SK-N-MC (cell line): ENCODE measurements around the gene BHMT.
A peak's percentile ranks its signal among the peaks of the same experiment; 100 is the strongest.
"Not testable (repeated sequence)": the region's sequence is repeated elsewhere in the genome, so short reads cannot be mapped to it uniquely, and the experiment has no call there.

Experiments used
- DNase-seq: peaks from one replicate; pipeline ENCODE4 v3.0.0-alpha.2; 2011; ENCODE audit warnings: low read depth, low spot score
- H3K27ac ChIP-seq: fragments of 200-600 bp; sonication (generic); 2 replicates; pipeline ENCODE4 v1.5.1; 2016; ENCODE audit warnings: mixed run types
- H3K36me3 ChIP-seq: fragments of 200-600 bp; sonication (generic); 2 replicates; pipeline ENCODE4 v1.6.1; 2017; ENCODE audit warnings: antibody characterized with exemption, low read length, mixed read lengths; ENCODE audit not compliant: insufficient read depth
- H3K4me3 ChIP-seq: fragments of 200-600 bp; sonication (generic); 2 replicates; pipeline ENCODE4 v1.5.1; 2016
- H3K9ac ChIP-seq: fragments of 200-600 bp; sonication (generic); 2 replicates; pipeline ENCODE4 v1.8.0; 2017; ENCODE audit warnings: mixed run types, mixed read lengths; ENCODE audit not compliant: insufficient read length
- H3K9me3 ChIP-seq: fragments of 200-600 bp; sonication (generic); 2 replicates; pipeline ENCODE4 v1.6.1; 2017; ENCODE audit warnings: low read depth, mild to moderate bottlenecking, antibody characterized with exemption, low read length, moderate library complexity, mixed read lengths
- EZH2 ChIP-seq: fragments of 200-600 bp; sonication (generic); IDR thresholded peaks from one replicate; pipeline ENCODE4 v1.6.1; 2017; ENCODE audit warnings: antibody characterized with exemption
- FOXP2 ChIP-seq: optimal IDR thresholded peaks from 2 replicates; pipeline ENCODE3; 2011; ENCODE audit warnings: mild to moderate bottlenecking, moderate library complexity; ENCODE audit not compliant: insufficient read depth; ENCODE audit errors: extremely low read length, control extremely low read depth
- POLR2AphosphoS5 ChIP-seq: IDR thresholded peaks from 2 replicates; pipeline ENCODE4 v1.6.1; 2012; ENCODE audit warnings: mild to moderate bottlenecking, low read depth, low read length, borderline replicate concordance

The BHMT gene

DNA sequence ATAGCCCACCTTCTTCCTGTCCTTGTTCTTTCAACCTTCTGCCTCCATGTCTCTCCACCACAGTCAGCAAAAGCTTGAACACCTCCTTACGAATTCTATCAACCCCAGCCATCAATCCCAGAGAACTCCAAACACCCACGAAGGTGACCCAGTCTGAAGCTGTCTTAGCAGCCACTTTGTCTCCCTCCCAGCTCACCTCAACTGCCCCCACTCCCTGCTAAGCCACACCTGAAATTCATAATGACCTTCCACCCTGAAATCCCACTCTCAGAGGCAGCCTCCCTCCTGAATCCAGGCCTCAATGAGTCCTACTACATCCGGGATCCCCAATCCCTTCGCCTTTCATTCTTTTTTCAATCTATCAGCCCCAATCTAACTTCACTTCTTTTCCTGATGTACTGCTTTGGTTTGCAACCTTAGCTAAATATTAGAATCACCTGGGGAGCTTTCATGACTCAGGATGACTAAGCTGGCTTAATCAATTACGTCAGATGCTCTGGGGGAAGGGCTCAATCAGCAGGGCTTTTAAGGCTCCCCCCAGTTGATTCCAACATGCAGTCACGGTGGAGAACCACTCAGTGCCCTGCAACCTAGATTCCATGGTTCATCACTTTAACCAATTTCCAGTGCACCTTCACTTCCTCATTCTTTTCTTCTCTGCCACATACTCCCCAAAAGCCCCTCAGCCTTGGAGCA lies 32.2 kb downstream of the BHMT start:
- Histone ChIP-seq H3K9me3 (no peaks in the 10 kb centered on the region), H3K4me3 (no peak overlapping the region), H3K27ac (no peak overlapping the region), H3K36me3 (no peaks in the 10 kb centered on the region), H3K9ac (no peak overlapping the region)
- TF ChIP-seq EZH2 (no peak), FOXP2 (no peak), POLR2AphosphoS5 (no peak)
- no peak for DNase-seq

DNA sequence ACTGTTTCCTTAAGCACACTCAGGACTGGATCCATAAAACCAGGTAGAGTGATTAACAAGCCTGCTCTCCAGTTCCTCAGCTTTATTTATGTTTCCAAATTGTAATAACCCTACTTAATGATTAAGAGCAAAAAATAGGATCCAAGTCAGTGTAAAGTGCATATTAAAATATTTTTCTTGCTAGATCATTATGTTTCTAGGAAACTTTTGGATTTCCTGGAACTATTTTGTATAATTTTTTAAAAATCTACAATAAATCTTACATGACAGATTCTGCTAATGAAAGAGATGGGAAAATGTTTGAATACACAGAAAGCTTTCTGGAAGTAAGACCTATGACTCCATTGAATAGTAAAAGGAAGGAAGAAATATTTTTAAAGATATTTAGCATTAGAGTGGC lies 35.5 kb downstream of the BHMT start:
- Histone ChIP-seq H3K36me3 (no peaks in the 10 kb centered on the region), H3K27ac (no peak overlapping the region), H3K9me3 (no peaks in the 10 kb centered on the region), H3K4me3 (no peak overlapping the region), H3K9ac (no peak overlapping the region)
- TF ChIP-seq FOXP2 (no peak), POLR2AphosphoS5 (no peak), EZH2 (no peak)
- DNase-seq: no peak

DNA sequence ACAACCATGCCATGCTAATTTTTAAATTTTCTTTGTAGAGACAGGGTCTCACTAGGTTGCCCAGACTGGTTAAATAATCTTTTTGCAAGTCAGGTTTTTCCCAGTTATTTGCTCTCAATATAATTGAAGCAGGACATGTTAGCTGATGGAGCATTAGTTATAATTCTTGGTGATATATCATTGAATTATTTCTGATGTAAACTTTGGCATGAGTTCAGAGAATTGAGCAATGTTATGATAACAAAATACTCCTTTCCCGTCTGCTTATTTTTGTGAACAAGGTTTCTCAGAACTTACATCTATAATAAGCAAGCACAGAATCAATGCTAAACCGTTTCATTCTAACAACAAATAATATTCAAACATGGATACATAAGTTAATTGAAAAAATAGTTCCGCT lies 37.8 kb downstream of the BHMT start:
- Histone ChIP-seq H3K9ac (no peak overlapping the region), H3K36me3 (no peaks in the 10 kb centered on the region), H3K9me3 (no peaks in the 10 kb centered on the region), H3K4me3 (no peak overlapping the region), H3K27ac (no peak overlapping the region)
- TF ChIP-seq EZH2: no peak
- TF ChIP-seq POLR2AphosphoS5: no peak
- TF ChIP-seq FOXP2: no peak
- DNase-seq: no peak

DNA sequence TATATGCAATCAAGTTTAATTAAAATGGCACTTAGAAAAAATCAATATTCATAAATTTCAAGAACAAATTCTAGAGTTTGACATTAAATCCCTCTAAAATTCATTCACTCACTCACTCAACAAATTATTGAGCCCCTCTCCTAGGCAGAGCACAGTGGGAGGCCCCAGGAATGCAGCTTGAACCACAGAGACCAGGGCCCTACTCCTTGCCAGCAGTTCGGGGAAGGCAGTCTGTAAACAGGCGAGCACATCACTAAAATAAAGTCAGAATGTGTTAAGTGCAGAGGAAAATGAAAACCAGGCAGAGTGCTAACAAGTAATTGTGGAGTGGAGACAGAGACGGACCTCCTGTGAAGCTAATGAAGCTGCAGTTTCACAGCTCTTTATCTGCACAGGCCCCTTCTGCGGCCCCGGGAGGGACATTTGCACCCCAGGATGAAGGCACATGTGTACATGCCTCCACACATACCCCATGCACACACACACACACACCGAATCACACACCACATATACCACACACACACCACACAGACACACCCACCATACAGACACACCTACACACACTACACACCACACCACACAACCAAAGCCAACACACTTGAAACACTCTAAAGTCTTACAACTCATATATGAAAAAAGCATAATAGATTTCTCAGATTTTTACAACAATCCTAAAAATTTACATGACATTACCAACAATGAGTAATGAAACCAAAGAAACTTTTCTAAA lies 40.5 kb downstream of the BHMT start:
- peak; percentile 18 for DNase-seq
- H3K4me3 ChIP-seq: peak overlapping the region; percentile 54

DNA sequence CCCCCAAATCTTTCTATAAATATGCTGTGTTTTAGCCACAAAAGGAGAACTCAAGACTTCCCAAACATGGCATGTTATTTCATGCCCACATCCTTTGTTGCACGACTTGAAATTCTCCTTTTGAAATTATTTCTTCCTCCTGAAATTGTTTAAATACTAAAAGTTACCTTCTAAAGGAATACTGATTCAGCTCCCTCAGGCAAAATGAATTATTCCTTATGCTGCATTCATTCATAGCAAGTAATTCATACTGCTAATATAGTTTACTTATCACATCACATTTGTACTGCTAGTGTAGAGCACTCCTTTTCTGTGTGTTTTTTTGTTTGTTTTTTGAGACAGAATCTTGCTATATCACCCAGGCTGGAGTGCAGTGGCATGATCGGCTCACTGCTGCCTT lies 45.7 kb downstream of the BHMT start:
- TF ChIP-seq FOXP2 (no peak), EZH2 (no peak), POLR2AphosphoS5 (no peak)
- Histone ChIP-seq H3K4me3 (no peak overlapping the region), H3K27ac (no peak overlapping the region), H3K36me3 (no peaks in the 10 kb centered on the region), H3K9me3 (no peaks in the 10 kb centered on the region), H3K9ac (no peak overlapping the region)
- DNase-seq: no peak

More for the DNA sequence above, 40.5 kb downstream of the BHMT start:
- no peaks in the 10 kb centered on the region for H3K9me3 ChIP-seq
- peak overlapping the region; percentile 29 for H3K9ac ChIP-seq
- H3K36me3 ChIP-seq: no peaks in the 10 kb centered on the region
- H3K27ac ChIP-seq: peak overlapping the region; percentile 88
- TF ChIP-seq POLR2AphosphoS5: no peak
- peak; percentile 74 for TF ChIP-seq FOXP2
- no peak for TF ChIP-seq EZH2

DNA sequence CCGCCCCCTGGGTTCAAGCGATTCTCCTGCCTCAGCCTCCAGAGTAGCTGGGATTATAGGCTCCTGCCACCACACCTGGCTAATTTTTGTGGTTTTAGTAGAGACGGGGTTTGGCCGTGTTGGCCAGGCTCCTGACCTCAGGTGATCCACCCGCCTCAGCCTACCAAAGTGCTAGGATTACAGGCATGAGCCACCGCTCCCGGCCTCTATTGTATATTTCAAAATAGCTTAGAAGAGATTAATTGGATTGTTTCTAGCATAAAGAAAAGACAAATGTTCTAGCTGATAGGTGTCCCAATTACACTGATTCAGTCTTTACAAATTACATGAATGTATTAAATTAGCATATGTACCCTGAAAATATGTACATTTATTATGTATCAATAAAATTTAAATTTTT lies 50.0 kb downstream of the BHMT start:
- H3K9ac ChIP-seq, H3K27ac ChIP-seq, H3K9me3 ChIP-seq, DNase-seq, H3K36me3 ChIP-seq, H3K4me3 ChIP-seq: not testable (repeated sequence)

DNA sequence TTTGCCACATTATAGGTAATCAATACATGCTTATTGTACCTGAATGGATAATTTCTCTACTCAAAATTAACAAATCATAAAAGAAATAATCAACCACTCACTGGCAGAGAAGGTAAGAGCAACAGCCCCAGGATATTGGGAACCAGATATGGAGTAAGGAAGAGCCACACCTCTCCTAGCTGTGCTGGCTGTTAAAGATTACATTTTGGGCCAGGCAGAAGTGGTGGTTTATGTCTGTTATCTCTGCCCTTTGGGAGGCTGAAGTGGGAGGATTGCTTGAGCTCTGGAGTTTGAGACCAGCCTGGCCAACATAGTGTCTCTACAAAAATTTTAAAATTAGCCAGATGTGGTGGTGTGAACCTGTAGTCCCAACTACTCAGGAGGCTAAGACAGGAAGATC lies 56.4 kb downstream of the BHMT start:
- TF ChIP-seq EZH2 (no peak), POLR2AphosphoS5 (no peak), FOXP2 (no peak)
- Histone ChIP-seq H3K4me3 (no peak overlapping the region), H3K9ac (no peak overlapping the region), H3K36me3 (no peaks in the 10 kb centered on the region), H3K9me3 (no peaks in the 10 kb centered on the region), H3K27ac (no peak overlapping the region)
- DNase-seq: no peak

DNA sequence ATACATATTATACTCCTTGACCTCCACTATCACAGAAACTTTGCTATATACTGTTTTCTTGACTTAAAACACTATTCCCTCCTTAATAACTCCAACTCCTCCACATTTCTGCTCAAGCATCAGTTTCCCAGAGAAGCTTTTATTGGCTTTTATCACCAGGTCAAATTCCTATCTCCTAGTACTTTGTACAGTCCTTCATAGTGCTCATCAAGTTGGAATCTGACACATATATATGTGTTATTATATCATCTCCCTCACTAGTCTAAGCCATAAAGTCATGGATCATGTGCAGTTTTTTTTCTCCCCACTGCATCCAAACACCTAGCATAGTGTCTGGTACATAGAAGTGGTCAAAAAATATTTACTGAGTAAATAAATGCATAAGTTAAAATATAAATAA lies 59.1 kb downstream of the BHMT start:
- no peak overlapping the region for H3K4me3 ChIP-seq
- no peak overlapping the region for H3K9ac ChIP-seq
- no peaks in the 10 kb centered on the region for H3K36me3 ChIP-seq
- H3K27ac ChIP-seq: no peak overlapping the region
- no peak for TF ChIP-seq FOXP2
- TF ChIP-seq POLR2AphosphoS5: no peak
- TF ChIP-seq EZH2: no peak
- DNase-seq: no peak
- H3K9me3 ChIP-seq: no peaks in the 10 kb centered on the region

DNA sequence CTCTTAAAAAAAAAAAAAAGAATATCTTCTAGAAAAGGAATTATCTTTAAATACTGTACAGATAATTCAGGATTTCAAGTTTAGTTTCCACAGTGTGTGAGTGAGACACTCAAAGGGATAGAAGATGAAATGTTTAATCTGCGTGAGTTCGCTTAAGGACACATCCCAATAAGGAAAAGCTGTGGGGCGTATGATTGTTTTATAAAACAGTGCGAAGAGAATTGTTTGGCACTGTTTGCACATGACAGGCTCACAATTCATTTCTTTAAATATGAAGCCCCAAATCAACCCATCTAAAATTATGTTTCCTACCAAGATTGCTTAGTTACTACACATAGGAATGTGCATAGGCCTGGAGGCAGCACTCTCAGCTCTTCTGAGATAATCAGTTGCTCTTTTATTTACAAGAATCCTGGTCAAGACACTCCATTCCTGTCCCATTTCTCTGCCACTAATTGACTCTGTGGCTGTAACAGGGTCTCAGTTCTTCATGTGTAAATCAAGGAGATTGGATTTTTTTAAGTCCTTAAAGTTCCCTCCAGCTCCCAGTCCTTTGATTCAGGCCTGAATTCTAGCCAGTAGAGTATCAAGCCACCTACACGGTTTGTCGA lies 60.1 kb downstream of the BHMT start:
- DNase-seq: no peak
- Histone ChIP-seq H3K4me3 (no peak overlapping the region), H3K36me3 (no peaks in the 10 kb centered on the region), H3K9ac (no peak overlapping the region), H3K27ac (peak overlapping the region; percentile 48; the same call in 1 of the 2 replicates), H3K9me3 (no peaks in the 10 kb centered on the region)
- TF ChIP-seq EZH2 (no peak), POLR2AphosphoS5 (no peak), FOXP2 (no peak)
